GM19463 (cell line): ENCODE data around the gene ZNF74.
"Not testable (repeated sequence)": the region's sequence is repeated elsewhere in the genome, so short reads cannot be mapped to it uniquely, and the experiment has no call there.

Experiments
- ATAC-seq: cut with Tn5 transposase; IDR thresholded peaks from one replicate; pipeline ENCODE4 v1.9.1; 2021; ENCODE audit warnings: mild to moderate bottlenecking, moderate library complexity; ENCODE audit not compliant: unreplicated experiment

The ZNF74 gene

GRCh38 chr22:20399866-20400605 is 6.1 kb downstream of the ZNF74 start:
- no peak for ATAC-seq

GRCh38 chr22:20400606-20401375 is 6.8 kb downstream of the ZNF74 start:
- ATAC-seq = no peak

GRCh38 chr22:20401376-20402014 is 7.5 kb downstream of the ZNF74 start:
- no peak for ATAC-seq

GRCh38 chr22:20402960-20403778 is 9.2 kb downstream of the ZNF74 start:
- ATAC-seq = no peak

GRCh38 chr22:20403779-20404140 is 9.8 kb downstream of the ZNF74 start:
- ATAC-seq = no peak

DNA sequence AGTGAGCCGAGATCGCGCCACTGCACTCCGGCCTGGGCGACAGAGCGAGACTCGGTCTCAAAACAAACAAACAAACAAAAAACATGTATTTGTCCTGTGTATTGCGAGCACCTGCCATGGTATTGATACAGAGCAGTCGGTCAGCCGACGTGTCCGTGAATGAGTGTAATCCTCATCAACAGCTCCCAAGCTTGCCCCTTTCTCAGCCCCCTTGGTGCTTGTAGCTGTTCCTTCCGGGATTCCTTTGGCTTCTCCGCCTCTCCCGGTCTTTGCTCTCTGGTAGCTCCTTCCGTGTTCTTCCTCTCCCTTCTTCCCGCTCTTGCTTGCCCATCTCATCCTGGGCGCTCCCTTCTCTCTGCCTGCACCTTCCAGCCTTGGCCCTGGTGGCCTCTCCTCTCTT is 10.9 kb downstream of the ZNF74 start:
- no peak for ATAC-seq

GRCh38 chr22:20405291-20405930 is 11.5 kb downstream of the ZNF74 start:
- ATAC-seq = no peak

GRCh38 chr22:20405931-20406685 is 12.2 kb downstream of the ZNF74 start:
- no peak for ATAC-seq

- no peak for ATAC-seq
These were observed 12.9 kb downstream of the ZNF74 start for GRCh38 chr22:20406686-20407408.

DNA sequence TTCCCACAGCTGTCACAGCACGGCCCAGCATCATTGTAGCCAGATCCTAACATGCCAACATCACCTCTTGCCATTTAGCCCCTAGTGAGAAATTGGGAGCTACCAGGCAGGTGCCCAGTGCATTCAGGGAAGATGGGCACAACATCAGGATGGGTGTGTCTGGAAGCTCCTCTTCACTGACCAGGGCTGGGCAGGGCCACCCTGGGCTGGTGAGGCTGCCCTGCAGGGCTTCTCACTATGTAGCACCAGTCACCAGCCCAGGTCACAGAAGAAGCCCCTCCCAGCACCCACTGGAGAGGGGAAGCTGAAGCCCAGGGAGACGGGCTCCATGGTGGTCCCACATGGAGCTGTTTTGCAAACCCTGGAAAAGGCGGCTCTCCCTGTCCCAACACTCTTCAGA is 13.9 kb downstream of the ZNF74 start:
- ATAC-seq = no peak

DNA sequence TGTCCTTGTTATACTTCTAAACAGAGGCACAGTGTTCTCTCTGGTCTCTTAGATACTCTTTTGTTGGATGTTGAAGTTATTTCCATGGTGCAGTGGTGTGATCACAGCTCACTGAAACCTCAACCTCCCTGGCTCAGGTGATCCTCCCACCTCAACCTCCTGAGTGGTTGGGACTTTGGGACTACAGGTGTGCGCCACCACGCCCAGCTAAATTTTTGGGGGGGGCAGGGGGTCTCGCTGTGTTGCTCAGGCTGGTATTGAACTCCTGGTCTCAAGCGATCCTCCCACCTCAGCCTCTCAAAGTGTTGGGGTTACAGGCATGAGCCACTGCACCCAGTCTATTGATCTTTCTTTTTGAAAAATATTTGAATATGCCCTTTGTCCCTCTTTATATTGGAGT is 14.9 kb downstream of the ZNF74 start:
- ATAC-seq = no peak

GRCh38 chr22:20409385-20409784 is 15.4 kb downstream of the ZNF74 start:
- not testable (repeated sequence) for ATAC-seq

GRCh38 chr22:20412474-20413216 is 18.7 kb downstream of the ZNF74 start:
- no peak for ATAC-seq

- no peak for ATAC-seq
These were observed 19.5 kb downstream of the ZNF74 start for GRCh38 chr22:20413217-20414058.

GRCh38 chr22:20414059-20414440 is 20.1 kb downstream of the ZNF74 start:
- no peak for ATAC-seq

DNA sequence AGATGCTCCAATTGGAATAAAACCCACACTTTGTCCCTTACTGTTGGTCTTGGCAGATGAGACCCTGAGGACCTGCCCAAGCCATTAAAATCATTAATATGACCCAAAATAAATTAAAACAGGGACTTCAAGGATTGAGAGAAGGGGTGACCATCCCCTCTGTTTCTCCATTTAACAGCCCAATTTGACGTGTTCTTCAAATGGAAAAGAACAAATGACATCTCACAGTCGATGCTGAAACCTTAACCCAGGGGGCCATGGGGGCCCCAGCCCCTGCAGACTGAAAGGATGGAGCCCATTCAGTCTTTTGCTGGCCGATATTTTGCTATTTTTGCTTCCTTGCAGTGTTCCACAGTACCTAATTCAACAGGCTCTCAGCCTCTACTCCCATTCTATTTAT is 20.5 kb downstream of the ZNF74 start:
- no peak for ATAC-seq

DNA sequence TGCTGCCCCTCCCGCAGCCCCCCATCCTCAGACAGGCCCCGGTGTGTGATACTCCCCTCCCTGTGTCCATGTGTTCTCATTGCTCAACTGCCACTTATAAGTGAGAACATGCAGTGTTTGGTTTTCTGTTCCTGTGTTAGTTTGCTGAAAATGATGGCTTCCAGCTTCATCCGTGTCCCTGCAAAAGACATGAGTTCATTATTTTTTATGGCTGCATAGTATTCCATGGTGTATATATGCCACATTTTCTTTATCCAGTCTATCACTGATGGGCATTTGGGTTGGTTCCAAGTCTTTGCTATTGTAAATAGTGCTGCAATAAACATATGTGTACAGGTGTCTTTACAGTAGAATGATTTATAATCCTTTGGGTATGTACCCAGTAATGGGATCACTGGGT is 21.3 kb downstream of the ZNF74 start:
- not testable (repeated sequence) for ATAC-seq

- ATAC-seq = not testable (repeated sequence)
These were observed 21.7 kb downstream of the ZNF74 start for GRCh38 chr22:20415699-20416098.
